DND-41 (cell line): ENCODE data around the gene RAB3B.

Experiments used
- ATAC-seq: fragments of 200-7000 bp; cut with Tn5 transposase; 3 replicates; pipeline ENCODE4 v1.9.1; 2021; ENCODE audit warnings: low read depth; ENCODE audit not compliant: insufficient read depth
- DNase-seq: peaks from one replicate; pipeline ENCODE4 v3.0.0-alpha.2; 2020
- H2AFZ ChIP-seq: 2 replicates; pipeline ENCODE4 v1.6.0; 2012; ENCODE audit warnings: low read depth, low read length
- H3K27ac ChIP-seq: 2 replicates; pipeline ENCODE4 v1.5.1; 2012; ENCODE audit warnings: low read length, inconsistent platforms
- H3K27me3 ChIP-seq: fragments of 200-600 bp; sonication (generic); 2 replicates; pipeline ENCODE4 v1.6.0; 2012; ENCODE audit warnings: low read length, mild to moderate bottlenecking, inconsistent platforms; ENCODE audit not compliant: insufficient read depth, poor library complexity
- H3K36me3 ChIP-seq: 2 replicates; pipeline ENCODE4 v1.5.1; 2012; ENCODE audit warnings: low read length, inconsistent platforms; ENCODE audit not compliant: insufficient read depth
- H3K4me1 ChIP-seq: 2 replicates; pipeline ENCODE4 v1.5.1; 2012; ENCODE audit warnings: mild to moderate bottlenecking, low read length; ENCODE audit not compliant: insufficient read depth
- H3K4me2 ChIP-seq: 2 replicates; pipeline ENCODE4 v1.6.0; 2012; ENCODE audit warnings: mild to moderate bottlenecking, moderate library complexity, low read length, inconsistent platforms; ENCODE audit not compliant: insufficient read depth
- H3K4me3 ChIP-seq, 2 experiments: fragments of 200-600 bp in 1 of 2; shearing (Covaris generic) in 1 of 2; 2 replicates each; pipeline ENCODE4 v1.5.1; 2012 to 2016; ENCODE audit warnings: inconsistent platforms in 2 of 2, low read length in 2 of 2, mild to moderate bottlenecking in 2 of 2, low read depth in 1 of 2, moderate library complexity in 1 of 2
- H3K79me2 ChIP-seq: 2 replicates; pipeline ENCODE4 v1.6.0; 2012; ENCODE audit warnings: low read length, inconsistent platforms; ENCODE audit not compliant: insufficient read depth
- H3K9ac ChIP-seq: 2 replicates; pipeline ENCODE4 v1.6.0; 2012; ENCODE audit warnings: low read depth, mild to moderate bottlenecking, inconsistent platforms, low read length, moderate library complexity
- H3K9me3 ChIP-seq: 2 replicates; pipeline ENCODE4 v1.5.1; 2012; ENCODE audit warnings: low read length, moderate library complexity, mild to moderate bottlenecking, inconsistent platforms; ENCODE audit not compliant: insufficient read depth, severe bottlenecking
- H4K20me1 ChIP-seq: 2 replicates; pipeline ENCODE4 v1.6.0; 2012; ENCODE audit warnings: low read length; ENCODE audit not compliant: insufficient read depth
- EZH2 ChIP-seq: IDR thresholded peaks from 3 replicates; pipeline ENCODE4 v1.6.1; 2012; ENCODE audit warnings: borderline replicate concordance, low read depth, mild to moderate bottlenecking, moderate library complexity, low read length, inconsistent platforms; ENCODE audit not compliant: severe bottlenecking
- TF ChIP-seq, protein P1 (sequence below): IDR thresholded peaks from 2 replicates; pipeline ENCODE4 v1.5.1; 2012; ENCODE audit warnings: borderline replicate concordance, low read length, moderate library complexity, mild to moderate bottlenecking; ENCODE audit not compliant: poor library complexity, severe bottlenecking; ENCODE audit errors: extremely low read depth

Gene RAB3B

DNA sequence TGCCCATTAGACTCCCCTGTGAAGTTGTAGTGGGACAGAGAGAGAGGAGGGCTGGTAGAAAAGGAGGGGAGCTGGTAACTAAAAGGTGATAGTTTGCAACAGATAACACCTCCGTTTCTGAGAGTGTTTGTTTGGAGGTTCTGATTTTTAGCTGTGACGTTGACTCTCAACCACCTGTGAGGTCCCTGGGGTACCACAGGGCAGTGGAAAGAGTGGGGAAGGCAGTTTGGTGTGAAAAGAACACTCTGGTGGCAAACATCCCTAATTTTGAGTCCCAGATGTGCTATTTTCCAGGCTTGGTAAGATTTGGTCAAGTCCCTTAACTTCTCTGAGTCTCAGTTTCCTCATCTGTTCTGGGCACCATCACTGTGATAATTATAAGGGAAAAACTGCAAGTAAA is 29.3 kb downstream of the RAB3B start:
- no peaks in the 10 kb centered on the region for H3K4me1 ChIP-seq
- H3K9ac ChIP-seq: no peak overlapping the region
- H3K79me2 ChIP-seq: no peaks in the 10 kb centered on the region
- H3K27ac ChIP-seq: no peak overlapping the region
- ATAC-seq (no peak), DNase-seq (no peak)
- no peak overlapping the region for H2AFZ ChIP-seq
- no peaks in the 10 kb centered on the region for H3K27me3 ChIP-seq
- TF ChIP-seq EZH2: no peak
- TF ChIP-seq, protein P1, sequence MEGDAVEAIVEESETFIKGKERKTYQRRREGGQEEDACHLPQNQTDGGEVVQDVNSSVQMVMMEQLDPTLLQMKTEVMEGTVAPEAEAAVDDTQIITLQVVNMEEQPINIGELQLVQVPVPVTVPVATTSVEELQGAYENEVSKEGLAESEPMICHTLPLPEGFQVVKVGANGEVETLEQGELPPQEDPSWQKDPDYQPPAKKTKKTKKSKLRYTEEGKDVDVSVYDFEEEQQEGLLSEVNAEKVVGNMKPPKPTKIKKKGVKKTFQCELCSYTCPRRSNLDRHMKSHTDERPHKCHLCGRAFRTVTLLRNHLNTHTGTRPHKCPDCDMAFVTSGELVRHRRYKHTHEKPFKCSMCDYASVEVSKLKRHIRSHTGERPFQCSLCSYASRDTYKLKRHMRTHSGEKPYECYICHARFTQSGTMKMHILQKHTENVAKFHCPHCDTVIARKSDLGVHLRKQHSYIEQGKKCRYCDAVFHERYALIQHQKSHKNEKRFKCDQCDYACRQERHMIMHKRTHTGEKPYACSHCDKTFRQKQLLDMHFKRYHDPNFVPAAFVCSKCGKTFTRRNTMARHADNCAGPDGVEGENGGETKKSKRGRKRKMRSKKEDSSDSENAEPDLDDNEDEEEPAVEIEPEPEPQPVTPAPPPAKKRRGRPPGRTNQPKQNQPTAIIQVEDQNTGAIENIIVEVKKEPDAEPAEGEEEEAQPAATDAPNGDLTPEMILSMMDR: no peak
- no peak overlapping the region for H3K4me2 ChIP-seq
- H4K20me1 ChIP-seq: no peaks in the 10 kb centered on the region
- H3K36me3 ChIP-seq: no peaks in the 10 kb centered on the region
- no peaks in the 10 kb centered on the region for H3K9me3 ChIP-seq
- H3K4me3 ChIP-seq: no peak overlapping the region

DNA sequence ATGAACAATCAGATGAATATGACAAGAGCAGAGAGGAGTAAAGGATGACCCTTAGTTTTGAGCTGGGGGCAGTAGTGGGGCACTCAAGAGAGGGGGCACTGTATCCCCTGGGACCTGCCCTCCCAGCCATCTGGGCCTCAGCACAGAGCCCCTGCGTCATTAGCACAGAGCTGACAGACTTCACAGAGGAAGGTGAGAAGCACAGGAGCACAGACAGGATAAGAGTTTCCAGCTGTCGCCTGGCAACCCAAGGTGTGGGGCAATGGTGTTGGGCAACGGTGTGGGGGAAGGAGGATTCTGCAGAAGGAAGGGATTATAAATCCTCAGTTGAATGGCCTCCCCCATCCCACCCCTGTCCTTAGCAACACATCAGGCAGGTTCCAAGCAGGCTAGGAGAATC is 30.2 kb downstream of the RAB3B start:
- Histone ChIP-seq H3K9ac (no peak overlapping the region), H3K27me3 (no peaks in the 10 kb centered on the region), H4K20me1 (no peaks in the 10 kb centered on the region), H3K9me3 (no peaks in the 10 kb centered on the region), H3K4me2 (no peak overlapping the region), H3K79me2 (no peaks in the 10 kb centered on the region), H3K27ac (no peak overlapping the region), H3K4me1 (no peaks in the 10 kb centered on the region), H3K36me3 (no peaks in the 10 kb centered on the region), H3K4me3 (no peak overlapping the region), H2AFZ (no peak overlapping the region)
- ATAC-seq (no peak), DNase-seq (no peak)
- TF ChIP-seq, protein P1: no peak
- no peak for TF ChIP-seq EZH2

DNA sequence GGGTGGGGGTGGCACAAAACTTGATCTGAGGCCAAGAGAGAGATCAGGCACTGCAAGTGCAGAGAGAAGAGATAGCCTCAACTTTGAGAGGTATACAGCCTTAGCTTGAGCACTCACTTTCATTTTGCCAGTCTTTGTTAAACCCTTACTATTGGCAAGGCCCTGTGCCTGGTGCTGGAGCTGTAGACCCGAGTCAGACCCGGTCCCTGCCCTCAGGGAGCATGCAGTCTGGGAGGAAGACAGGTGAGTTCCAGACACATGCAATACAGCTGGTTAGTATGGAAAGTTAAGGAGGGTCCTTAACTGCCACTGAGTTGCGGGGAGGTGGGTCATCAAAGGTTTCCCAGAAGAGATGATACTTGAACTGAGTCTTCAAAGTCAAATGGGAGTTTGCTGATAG is 31.7 kb downstream of the RAB3B start:
- Histone ChIP-seq H3K79me2 (no peaks in the 10 kb centered on the region), H3K36me3 (no peaks in the 10 kb centered on the region)
- ATAC-seq: no peak

More for the DNA sequence above, 31.7 kb downstream of the RAB3B start:
- Histone ChIP-seq H3K27ac (no peak overlapping the region), H3K9ac (no peak overlapping the region), H3K4me3 (no peak overlapping the region), H3K9me3 (no peaks in the 10 kb centered on the region), H4K20me1 (no peaks in the 10 kb centered on the region), H2AFZ (no peak overlapping the region), H3K27me3 (no peaks in the 10 kb centered on the region), H3K4me2 (no peak overlapping the region), H3K4me1 (peaks cover 11% of the 10 kb centered on the region)
- no peak for TF ChIP-seq EZH2
- TF ChIP-seq, protein P1: no peak
- DNase-seq: no peak
